GM21381 (cell line): ENCODE results near the gene CEACAM3.

Experiments
- ATAC-seq: cut with Tn5 transposase; IDR thresholded peaks from one replicate; pipeline ENCODE4 v1.9.1; 2021; ENCODE audit warnings: mild to moderate bottlenecking, moderate library complexity; ENCODE audit not compliant: unreplicated experiment

CEACAM3 gene

GRCh38 chr19:41843371-41843770 lies 47.0 kb downstream of the CEACAM3 start:
- no peak for ATAC-seq

GRCh38 chr19:41844601-41845000 lies 48.2 kb downstream of the CEACAM3 start, which contains the start of gene LYPD4:
Gene LYPD4 (minus strand): TSS chr19:41844683. CDS start chr19:41839285, 5,398 bp downstream.
- ATAC-seq: no peak

GRCh38 chr19:41845001-41845050 lies 48.4 kb downstream of the CEACAM3 start, which contains the start of gene DMRTC2:
Gene DMRTC2 (plus strand): TSS chr19:41845042. CDS start chr19:41847429, 2,387 bp downstream.
- ATAC-seq: no peak

GRCh38 chr19:41845051-41845590 lies 48.7 kb downstream of the CEACAM3 start:
- ATAC-seq: no peak

- ATAC-seq: no peak
These were observed 51.1 kb downstream of the CEACAM3 start for GRCh38 chr19:41847351-41848105.

- ATAC-seq: no peak
These were observed 52.3 kb downstream of the CEACAM3 start for GRCh38 chr19:41848666-41849065.

GRCh38 chr19:41849067-41849466 lies 52.7 kb downstream of the CEACAM3 start:
- no peak for ATAC-seq

- ATAC-seq: no peak
These were observed 54.0 kb downstream of the CEACAM3 start for GRCh38 chr19:41850381-41850780.

GRCh38 chr19:41851456-41851855 lies 55.1 kb downstream of the CEACAM3 start:
- no peak for ATAC-seq

GRCh38 chr19:41853344-41853743 lies 57.0 kb downstream of the CEACAM3 start:
- no peak for ATAC-seq

GRCh38 chr19:41853768-41854167 lies 57.4 kb downstream of the CEACAM3 start:
- ATAC-seq: no peak

GRCh38 chr19:41859213-41859617 lies 62.8 kb downstream of the CEACAM3 start:
- no peak for ATAC-seq

- peak; percentile 77 for ATAC-seq
These were observed 63.4 kb downstream of the CEACAM3 start, which contains the start of gene RPS19 for GRCh38 chr19:41859618-41860418. Gene RPS19 (plus strand): TSS chr19:41860255. CDS start chr19:41860775, 520 bp downstream.

- no peak for ATAC-seq
These were observed 64.2 kb downstream of the CEACAM3 start for GRCh38 chr19:41860419-41861115.
